ENCODE measurements around the gene TEX264.

DNA sequence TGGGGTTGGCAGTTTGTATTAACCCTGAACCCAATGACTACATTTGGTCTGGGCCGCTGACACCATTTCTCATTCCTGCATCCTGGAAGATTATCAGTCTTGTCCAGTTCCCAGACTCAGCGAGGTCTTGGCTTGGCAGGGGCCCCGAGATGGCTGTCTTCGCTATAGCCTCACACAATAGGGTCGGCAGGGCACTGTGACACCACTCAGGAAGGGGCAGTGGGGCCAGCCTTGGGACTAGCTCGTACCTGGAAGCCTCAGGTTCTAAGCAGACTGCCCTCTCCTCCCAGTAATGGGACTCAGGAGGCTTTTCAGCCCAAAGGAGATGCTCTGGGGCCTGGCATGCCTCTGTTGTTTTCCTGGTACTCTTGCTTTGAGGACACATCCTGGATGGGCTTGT is 9.1 kb downstream of the TEX264 start:
- TF ChIP-seq, protein P1, sequence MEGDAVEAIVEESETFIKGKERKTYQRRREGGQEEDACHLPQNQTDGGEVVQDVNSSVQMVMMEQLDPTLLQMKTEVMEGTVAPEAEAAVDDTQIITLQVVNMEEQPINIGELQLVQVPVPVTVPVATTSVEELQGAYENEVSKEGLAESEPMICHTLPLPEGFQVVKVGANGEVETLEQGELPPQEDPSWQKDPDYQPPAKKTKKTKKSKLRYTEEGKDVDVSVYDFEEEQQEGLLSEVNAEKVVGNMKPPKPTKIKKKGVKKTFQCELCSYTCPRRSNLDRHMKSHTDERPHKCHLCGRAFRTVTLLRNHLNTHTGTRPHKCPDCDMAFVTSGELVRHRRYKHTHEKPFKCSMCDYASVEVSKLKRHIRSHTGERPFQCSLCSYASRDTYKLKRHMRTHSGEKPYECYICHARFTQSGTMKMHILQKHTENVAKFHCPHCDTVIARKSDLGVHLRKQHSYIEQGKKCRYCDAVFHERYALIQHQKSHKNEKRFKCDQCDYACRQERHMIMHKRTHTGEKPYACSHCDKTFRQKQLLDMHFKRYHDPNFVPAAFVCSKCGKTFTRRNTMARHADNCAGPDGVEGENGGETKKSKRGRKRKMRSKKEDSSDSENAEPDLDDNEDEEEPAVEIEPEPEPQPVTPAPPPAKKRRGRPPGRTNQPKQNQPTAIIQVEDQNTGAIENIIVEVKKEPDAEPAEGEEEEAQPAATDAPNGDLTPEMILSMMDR (IDR thresholded peaks at IDR 0.05; ENCODE audit: poor library complexity) = no peak
- TF ChIP-seq EZH2 (IDR thresholded peaks at IDR 0.05; ENCODE audit: borderline replicate concordance) = no peak
